HG03460 (cell line): ENCODE results near the gene SYNE1.
"Not testable (repeated sequence)": the region's sequence is repeated elsewhere in the genome, so short reads cannot be mapped to it uniquely, and the experiment has no call there.

ENCODE experiments used
- ATAC-seq: cut with Tn5 transposase; IDR thresholded peaks from one replicate; pipeline ENCODE4 v1.9.1; 2021; ENCODE audit not compliant: unreplicated experiment

Gene SYNE1

DNA sequence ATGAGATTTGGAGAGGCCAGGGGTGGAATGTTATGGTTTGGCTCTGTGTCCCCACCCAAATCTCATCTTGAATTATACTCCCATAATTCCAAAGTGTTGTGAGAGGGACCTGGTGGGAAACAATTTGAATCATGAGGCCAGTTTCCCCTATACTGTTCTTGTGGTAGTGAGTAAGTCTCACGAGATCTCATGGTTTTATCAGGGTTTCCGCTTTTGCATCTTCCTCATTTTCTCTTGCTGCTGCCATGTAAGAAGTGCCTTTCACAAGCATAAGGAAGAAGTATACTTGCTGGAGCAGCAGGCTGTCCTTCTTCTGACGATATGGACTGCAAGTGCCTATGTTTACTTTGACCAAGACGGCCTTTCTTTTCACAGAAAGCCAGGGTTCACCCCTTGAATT is 559.2 kb downstream of the SYNE1 start:
- ATAC-seq, result no peak

DNA sequence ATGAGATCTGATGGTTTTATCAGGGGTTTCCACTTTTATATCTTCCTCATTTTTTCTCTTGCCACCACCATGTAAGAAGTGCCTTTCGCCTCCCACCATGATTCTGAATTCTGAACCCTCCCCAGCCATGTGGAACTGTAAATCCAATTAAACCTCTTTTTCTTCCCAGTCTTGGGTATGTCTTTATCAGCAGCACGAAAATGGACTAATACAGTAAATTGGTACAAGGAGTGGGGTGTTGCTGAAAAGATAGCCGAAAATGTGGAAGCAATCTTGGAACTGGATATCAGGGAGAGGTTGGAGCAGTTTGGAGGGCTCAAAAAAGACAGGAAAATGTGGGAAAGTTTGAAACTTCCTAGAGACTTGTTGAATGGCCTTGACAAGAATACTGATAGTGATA is 560.9 kb downstream of the SYNE1 start:
- ATAC-seq, result not testable (repeated sequence)

DNA sequence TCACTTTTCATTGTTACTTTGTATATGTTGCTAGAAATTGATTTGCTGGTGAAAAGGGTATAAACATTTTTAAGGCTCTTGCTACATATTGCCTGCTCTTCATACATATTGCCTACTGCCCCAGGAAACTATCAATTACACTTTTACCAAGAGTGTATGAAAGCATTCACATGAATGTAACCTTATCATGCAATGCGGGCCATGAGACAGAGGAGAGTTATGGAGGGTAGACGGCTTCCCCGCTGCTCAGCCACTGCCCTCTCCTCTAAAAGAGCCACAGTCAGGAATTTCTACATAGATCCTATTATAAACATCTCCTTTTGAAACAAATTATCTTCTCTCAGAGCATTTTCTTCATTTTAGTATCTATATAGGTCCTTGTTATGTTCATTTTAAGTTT is 565.3 kb downstream of the SYNE1 start:
- no peak for ATAC-seq
